Activated CD4-positive, alpha-beta memory T cell treated with anti-CD3 and anti-CD28 coated beads, Interleukin-2, amount 10 ng/mL, durations not matched to agents 7 days and 5 days (primary cell): ENCODE results near the gene TNNC2. TPM values are rescaled to one million over a fixed set of nuclear protein-coding genes. Genes with fewer than 3 reads are reported as not detected.

Experiments used
- CTCF ChIA-PET: fragments of 350-600 bp; sonication (Branson Sonifier 250); formaldehyde crosslinking; loops from one replicate; lab custom pipeline; 2021; ENCODE audit warnings: antibody characterized with exemption, inconsistent platforms; lab: Charles Lee
- POLR2A ChIA-PET: fragments of 350-600 bp; sonication (Branson Sonifier 250); formaldehyde crosslinking; loops from one replicate; lab custom pipeline; 2021; ENCODE audit warnings: antibody characterized with exemption; lab: Charles Lee
- DNase-seq: peaks from one replicate; pipeline ENCODE4 v3.0.0-alpha.2; 2020
- H3K27ac Mint-ChIP-seq: one replicate; pipeline ENCODE4 v1.8.0; 2021; ENCODE audit warnings: mild to moderate bottlenecking, mixed read lengths
- H3K27me3 Mint-ChIP-seq: one replicate; pipeline ENCODE4 v1.8.0; 2021; ENCODE audit warnings: mixed read lengths
- H3K36me3 Mint-ChIP-seq: one replicate; pipeline ENCODE4 v1.8.0; 2021; ENCODE audit warnings: low read depth, mixed read lengths
- H3K4me1 Mint-ChIP-seq: one replicate; pipeline ENCODE4 v1.8.0; 2021; ENCODE audit warnings: mixed read lengths
- H3K4me3 Mint-ChIP-seq: one replicate; pipeline ENCODE4 v1.8.0; 2021; ENCODE audit warnings: mild to moderate bottlenecking, mixed read lengths
- H3K9me3 Mint-ChIP-seq: one replicate; pipeline ENCODE4 v1.8.0; 2021; ENCODE audit warnings: mixed read lengths
- total RNA-seq, 2 experiments: library from RNA; stranded (reverse); gene quantifications; one replicate each; pipeline ENCODE4 v1.2.3, GENCODE V29; 2021

TNNC2 gene
- total RNA-seq, 2 experiments from 2014 or later = not detected

GRCh38 chr20:45860560-45861220 is 33.6 kb upstream of the TNNC2 start:
- Mint-ChIP-seq H3K4me3 (no peak overlapping the region), H3K9me3 (no peaks in the 10 kb centered on the region), H3K27me3 (no peaks in the 10 kb centered on the region), H3K27ac (no peak overlapping the region), H3K4me1 (peaks cover 38% of the 10 kb centered on the region), H3K36me3 (peaks cover 18% of the 10 kb centered on the region)
- CTCF ChIA-PET = no interaction called here
- POLR2A ChIA-PET = interaction anchor here (1.3 to 1.4 kb wide), 2 partner anchors 20 to 74 kb away, joined by 5 to 7 read pairs; partner anchors contain the start of genes PCIF1 and ZSWIM1
- no peak for DNase-seq

GRCh38 chr20:45859916-45860315 is 32.8 kb upstream of the TNNC2 start:
- H3K27me3 Mint-ChIP-seq = no peaks in the 10 kb centered on the region
- POLR2A ChIA-PET = no interaction called here

GRCh38 chr20:45857882-45858216 is 30.7 kb upstream of the TNNC2 start:
- ChIA-PET POLR2A (interaction anchor here (0.6 to 4.7 kb wide), 20 partner anchors 11 to 130 kb away, joined by 3 to 41 read pairs (median 5); partner anchors contain the start of genes PCIF1, UBE2C, ZNF335 and ZSWIM1), CTCF (interaction anchor here (1.1 to 1.4 kb wide), 2 partner anchors 112 to 157 kb away, joined by 3 to 4 read pairs; no protein-coding TSS in a partner anchor)
- Mint-ChIP-seq H3K36me3 (peaks cover 24% of the 10 kb centered on the region), H3K9me3 (no peaks in the 10 kb centered on the region), H3K4me3 (peak overlapping the region; percentile 98), H3K4me1 (peaks cover 52% of the 10 kb centered on the region), H3K27ac (peak overlapping the region; percentile 99), H3K27me3 (no peaks in the 10 kb centered on the region)
- DNase-seq = peak; percentile 65

More at GRCh38 chr20:45859916-45860315, 32.8 kb upstream of the TNNC2 start:
- Mint-ChIP-seq H3K4me1 (peaks cover 44% of the 10 kb centered on the region), H3K9me3 (no peaks in the 10 kb centered on the region), H3K36me3 (peaks cover 18% of the 10 kb centered on the region), H3K4me3 (no peak overlapping the region), H3K27ac (no peak overlapping the region)
- CTCF ChIA-PET = no interaction called here
- DNase-seq = no peak

- Mint-ChIP-seq H3K27me3 (no peaks in the 10 kb centered on the region), H3K36me3 (peaks cover 27% of the 10 kb centered on the region), H3K4me3 (peak within 1 kb of the TSS; percentile 98), H3K4me1 (peaks cover 55% of the 10 kb centered on the region), H3K27ac (peak within 1 kb of the TSS; percentile 99), H3K9me3 (no peaks in the 10 kb centered on the region)
- POLR2A ChIA-PET = interaction anchor here (0.9 to 4.7 kb wide), 27 partner anchors 10 to 507 kb away, joined by 3 to 41 read pairs (median 5); partner anchors contain the start of genes CTSA, DNTTIP1, NEURL2 and PCIF1
- peak; percentile 96 for DNase-seq
- CTCF ChIA-PET = interaction anchor here (1.1 to 2.4 kb wide), 6 partner anchors 28 to 157 kb away, joined by 3 to 12 read pairs (median 4); no protein-coding TSS in a partner anchor
These were observed 30.2 kb upstream of the TNNC2 start, which contains the start of the genes ACOT8 and ZSWIM3 for GRCh38 chr20:45857114-45857881. TSS of gene ACOT8 (minus strand) at chr20:45857392. CDS start at chr20:45857315, 77 bp downstream. TSS of gene ZSWIM3 (plus strand) at chr20:45857614. CDS start at chr20:45857826, 212 bp downstream.

- DNase-seq = no peak
- Mint-ChIP-seq H3K4me1 (peaks cover 38% of the 10 kb centered on the region), H3K9me3 (no peaks in the 10 kb centered on the region), H3K27me3 (no peaks in the 10 kb centered on the region), H3K4me3 (no peak overlapping the region), H3K27ac (no peak overlapping the region), H3K36me3 (peaks cover 28% of the 10 kb centered on the region)
- POLR2A ChIA-PET = no interaction called here
- CTCF ChIA-PET = interaction anchor here (1.0 kb wide), 1 partner anchor 117 kb away, joined by 5 read pairs; no protein-coding TSS in a partner anchor
These were observed 26.4 kb upstream of the TNNC2 start for GRCh38 chr20:45853484-45853883.

- CTCF ChIA-PET = interaction anchor here (1.0 to 1.2 kb wide), 2 partner anchors 30 to 118 kb away, joined by 3 to 5 read pairs; no protein-coding TSS in a partner anchor
- Mint-ChIP-seq H3K27ac (no peak overlapping the region), H3K27me3 (no peaks in the 10 kb centered on the region), H3K9me3 (no peaks in the 10 kb centered on the region), H3K4me3 (no peak overlapping the region), H3K4me1 (peaks cover 27% of the 10 kb centered on the region), H3K36me3 (peaks cover 30% of the 10 kb centered on the region)
- no peak for DNase-seq
- POLR2A ChIA-PET = interaction anchor here (1.1 kb wide), 1 partner anchor 39 kb away, joined by 4 read pairs; no protein-coding TSS in a partner anchor
These were observed 25.2 kb upstream of the TNNC2 start for GRCh38 chr20:45852326-45852725.

GRCh38 chr20:45851501-45851900 is 24.4 kb upstream of the TNNC2 start:
- no peak overlapping the region for H3K27ac Mint-ChIP-seq
- POLR2A ChIA-PET = no interaction called here
- no peaks in the 10 kb centered on the region for H3K9me3 Mint-ChIP-seq
- DNase-seq = no peak
- no peaks in the 10 kb centered on the region for H3K27me3 Mint-ChIP-seq
- H3K36me3 Mint-ChIP-seq = peaks cover 30% of the 10 kb centered on the region
- no peak overlapping the region for H3K4me3 Mint-ChIP-seq
- CTCF ChIA-PET = interaction anchor here (0.7 kb wide), 1 partner anchor 17 kb away, joined by 3 read pairs; no protein-coding TSS in a partner anchor
- H3K4me1 Mint-ChIP-seq = peaks cover 24% of the 10 kb centered on the region

- Mint-ChIP-seq H3K27ac (no peak overlapping the region), H3K27me3 (no peaks in the 10 kb centered on the region), H3K4me3 (no peak overlapping the region), H3K36me3 (peaks cover 35% of the 10 kb centered on the region), H3K4me1 (peaks cover 20% of the 10 kb centered on the region), H3K9me3 (no peaks in the 10 kb centered on the region)
- CTCF ChIA-PET = interaction anchor here (0.7 kb wide), 1 partner anchor 17 kb away, joined by 3 read pairs; no protein-coding TSS in a partner anchor
- DNase-seq = no peak
- POLR2A ChIA-PET = no interaction called here
These were observed 23.8 kb upstream of the TNNC2 start for GRCh38 chr20:45850926-45851325.

GRCh38 chr20:45850238-45850637 is 23.1 kb upstream of the TNNC2 start:
- H3K9me3 Mint-ChIP-seq = no peaks in the 10 kb centered on the region
- peaks cover 35% of the 10 kb centered on the region for H3K36me3 Mint-ChIP-seq
- ChIA-PET CTCF (no interaction called here), POLR2A (no interaction called here)
- no peak overlapping the region for H3K27ac Mint-ChIP-seq
- no peaks in the 10 kb centered on the region for H3K27me3 Mint-ChIP-seq
- DNase-seq = no peak
- H3K4me3 Mint-ChIP-seq = no peak overlapping the region
- H3K4me1 Mint-ChIP-seq = peaks cover 15% of the 10 kb centered on the region

- Mint-ChIP-seq H3K4me1 (peaks cover 8% of the 10 kb centered on the region), H3K4me3 (no peak overlapping the region), H3K9me3 (no peaks in the 10 kb centered on the region), H3K27me3 (no peaks in the 10 kb centered on the region), H3K36me3 (peaks cover 37% of the 10 kb centered on the region), H3K27ac (no peak overlapping the region)
- no peak for DNase-seq
- POLR2A ChIA-PET = interaction anchor here (3.1 kb wide), 1 partner anchor 8 kb away, joined by 11 read pairs; the partner anchor contains the start of genes ACOT8 and ZSWIM3
- CTCF ChIA-PET = no interaction called here
These were observed 22.0 kb upstream of the TNNC2 start for GRCh38 chr20:45848969-45849582.

- no peak for DNase-seq
- Mint-ChIP-seq H3K4me1 (peaks cover 3% of the 10 kb centered on the region), H3K27ac (no peak overlapping the region), H3K4me3 (no peak overlapping the region), H3K9me3 (no peaks in the 10 kb centered on the region), H3K27me3 (no peaks in the 10 kb centered on the region), H3K36me3 (peaks cover 34% of the 10 kb centered on the region)
- ChIA-PET CTCF (no interaction called here), POLR2A (interaction anchor here (3.1 kb wide), 1 partner anchor 9 kb away, joined by 11 read pairs; the partner anchor contains the start of genes ACOT8 and ZSWIM3)
These were observed 21.3 kb upstream of the TNNC2 start for GRCh38 chr20:45848421-45848820.

GRCh38 chr20:45845452-45845851 is 18.3 kb upstream of the TNNC2 start:
- Mint-ChIP-seq H3K27ac (no peak overlapping the region), H3K36me3 (peaks cover 32% of the 10 kb centered on the region), H3K4me3 (no peak overlapping the region), H3K9me3 (no peaks in the 10 kb centered on the region), H3K4me1 (peaks cover 2% of the 10 kb centered on the region), H3K27me3 (no peaks in the 10 kb centered on the region)
- no peak for DNase-seq
- POLR2A ChIA-PET = interaction anchor here (1.2 kb wide), 1 partner anchor 12 kb away, joined by 3 read pairs; the partner anchor contains the start of genes ACOT8 and ZSWIM3
- CTCF ChIA-PET = no interaction called here
